Measurements from ENCODE around the gene KCNJ5.

KCNJ5 gene

GRCh38 chr11:128936606-128937251, 45.6 kb downstream of the KCNJ5 start:
- DNase-seq: no peak

- no peak for DNase-seq
Measured at GRCh38 chr11:128937480-128937879, 46.3 kb downstream of the KCNJ5 start.

GRCh38 chr11:128938156-128938885, 47.2 kb downstream of the KCNJ5 start:
- no peak for DNase-seq

- DNase-seq: no peak
Measured at GRCh38 chr11:128939591-128939990, 48.4 kb downstream of the KCNJ5 start.

GRCh38 chr11:128940156-128940555, 49.0 kb downstream of the KCNJ5 start:
- no peak for DNase-seq

- DNase-seq: no peak
Measured at GRCh38 chr11:128940603-128941002, 49.4 kb downstream of the KCNJ5 start.

- no peak for DNase-seq
Measured at GRCh38 chr11:128941110-128941509, 50.0 kb downstream of the KCNJ5 start.

- no peak for DNase-seq
Measured at GRCh38 chr11:128941573-128942271, 50.6 kb downstream of the KCNJ5 start.

GRCh38 chr11:128942272-128942612, 51.1 kb downstream of the KCNJ5 start:
- no peak for DNase-seq

- no peak for DNase-seq
Measured at GRCh38 chr11:128942817-128943427, 51.8 kb downstream of the KCNJ5 start, which contains the start of gene TP53AIP1. Gene TP53AIP1, minus strand, starts transcription at chr11:128942871. Its CDS starts 5,053 bp downstream, at chr11:128937818.

GRCh38 chr11:128943428-128943976, 52.3 kb downstream of the KCNJ5 start:
- DNase-seq: no peak

- no peak for DNase-seq
Measured at GRCh38 chr11:128946648-128947047, 55.5 kb downstream of the KCNJ5 start.

GRCh38 chr11:128947773-128948172, 56.6 kb downstream of the KCNJ5 start:
- DNase-seq: no peak

GRCh38 chr11:128948583-128948982, 57.4 kb downstream of the KCNJ5 start:
- no peak for DNase-seq

GRCh38 chr11:128949791-128950454, 58.8 kb downstream of the KCNJ5 start:
- DNase-seq: no peak

- DNase-seq: no peak
Measured at GRCh38 chr11:128953151-128953550, 62.0 kb downstream of the KCNJ5 start.

- DNase-seq: no peak
Measured at GRCh38 chr11:128955636-128956035, 64.5 kb downstream of the KCNJ5 start.

- DNase-seq: no peak
Measured at GRCh38 chr11:128956401-128957201, 65.4 kb downstream of the KCNJ5 start.

- no peak for DNase-seq
Measured at GRCh38 chr11:128957202-128957482, 66.0 kb downstream of the KCNJ5 start.

GRCh38 chr11:128961645-128962044, 70.5 kb downstream of the KCNJ5 start:
- DNase-seq: no peak

GRCh38 chr11:128962896-128963295, 71.7 kb downstream of the KCNJ5 start:
- DNase-seq: no peak

GRCh38 chr11:128963744-128964325, 72.7 kb downstream of the KCNJ5 start:
- no peak for DNase-seq
